SH-SY5Y (cell line): ENCODE data around the gene STXBP6.

Experiments used
- GATA2 ChIP-seq: IDR thresholded peaks from 2 replicates; pipeline ENCODE4 v1.6.1; 2011; ENCODE audit warnings: mild to moderate bottlenecking, low read depth, low read length
- GATA3 ChIP-seq: IDR thresholded peaks from 2 replicates; pipeline ENCODE4 v1.6.1; 2011; ENCODE audit warnings: low read depth, mild to moderate bottlenecking, low read length, moderate library complexity

GRCh38 chr14:24903337-24903736 is 146.6 kb downstream of the STXBP6 start:
- no peak for TF ChIP-seq GATA2
- TF ChIP-seq GATA3: no peak
